Bronchial epithelial cell (primary cell): Measurements from ENCODE around the gene CFAP221. TPM values are rescaled to one million over a fixed set of nuclear protein-coding genes. Genes with fewer than 3 reads are reported as not detected.
"Not testable (repeated sequence)": the region's sequence is repeated elsewhere in the genome, so short reads cannot be mapped to it uniquely, and the experiment has no call there.

Source experiments
- DNase-seq: peaks from one replicate; pipeline ENCODE4 v3.0.0-alpha.2; 2010; ENCODE audit warnings: low read depth
- FAIRE-seq: peaks from 2 replicates; lab custom pipeline; 2011; peaks lifted over from hg19 to GRCh38; lab: Jason Lieb, UNC
- H3K27me3 ChIP-seq: 2 replicates; pipeline ENCODE4 v1.5.1; 2011; ENCODE audit warnings: low read length; ENCODE audit not compliant: control insufficient read depth, insufficient read depth
- H3K36me3 ChIP-seq: 2 replicates; pipeline ENCODE4 v1.5.1; 2011; ENCODE audit warnings: low read length; ENCODE audit not compliant: control insufficient read depth, insufficient read depth
- H3K4me3 ChIP-seq: 2 replicates; pipeline ENCODE4 v1.5.1; 2011; ENCODE audit warnings: mild to moderate bottlenecking, low read depth, low read length, control low read depth
- total RNA-seq: library from RNA; depleted of rRNA; stranded (reverse); fragments of >200 nt; gene quantifications from 2 replicates; pipeline ENCODE4 v1.2.1, GENCODE V29; 2014
- TF ChIP-seq, protein P1 (sequence below): IDR thresholded peaks from 2 replicates; pipeline ENCODE4 v1.5.1; 2011; ENCODE audit warnings: mild to moderate bottlenecking, moderate library complexity, low read length, control low read depth, inconsistent platforms; ENCODE audit not compliant: insufficient read depth, severe bottlenecking

Gene CFAP221
- total RNA-seq, 1 donor from 2014 or later = 0.26 TPM

DNA sequence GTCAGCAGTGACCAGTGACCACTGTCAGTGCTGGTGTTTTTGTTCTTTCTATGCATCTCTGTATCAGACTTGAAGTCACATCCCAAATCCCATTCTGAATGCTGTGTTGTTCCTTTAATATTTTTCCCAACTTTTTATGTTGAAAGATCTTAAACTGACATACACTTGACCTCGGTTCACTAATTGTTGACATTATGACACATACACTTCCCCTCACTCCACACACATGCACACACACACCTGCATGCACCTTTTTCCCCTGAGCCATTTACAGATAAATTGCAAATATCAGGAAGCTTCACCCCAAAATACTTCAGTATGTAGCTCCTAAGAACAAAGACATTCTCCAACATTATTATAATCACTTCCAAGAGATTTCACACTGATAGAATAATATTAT, 62.4 kb downstream of the CFAP221 start:
- FAIRE-seq = no peak
- peak; percentile 52 for DNase-seq
- Histone ChIP-seq H3K27me3 (no peaks in the 10 kb centered on the region), H3K36me3 (no peaks in the 10 kb centered on the region), H3K4me3 (no peak overlapping the region)
- TF ChIP-seq, protein P1, sequence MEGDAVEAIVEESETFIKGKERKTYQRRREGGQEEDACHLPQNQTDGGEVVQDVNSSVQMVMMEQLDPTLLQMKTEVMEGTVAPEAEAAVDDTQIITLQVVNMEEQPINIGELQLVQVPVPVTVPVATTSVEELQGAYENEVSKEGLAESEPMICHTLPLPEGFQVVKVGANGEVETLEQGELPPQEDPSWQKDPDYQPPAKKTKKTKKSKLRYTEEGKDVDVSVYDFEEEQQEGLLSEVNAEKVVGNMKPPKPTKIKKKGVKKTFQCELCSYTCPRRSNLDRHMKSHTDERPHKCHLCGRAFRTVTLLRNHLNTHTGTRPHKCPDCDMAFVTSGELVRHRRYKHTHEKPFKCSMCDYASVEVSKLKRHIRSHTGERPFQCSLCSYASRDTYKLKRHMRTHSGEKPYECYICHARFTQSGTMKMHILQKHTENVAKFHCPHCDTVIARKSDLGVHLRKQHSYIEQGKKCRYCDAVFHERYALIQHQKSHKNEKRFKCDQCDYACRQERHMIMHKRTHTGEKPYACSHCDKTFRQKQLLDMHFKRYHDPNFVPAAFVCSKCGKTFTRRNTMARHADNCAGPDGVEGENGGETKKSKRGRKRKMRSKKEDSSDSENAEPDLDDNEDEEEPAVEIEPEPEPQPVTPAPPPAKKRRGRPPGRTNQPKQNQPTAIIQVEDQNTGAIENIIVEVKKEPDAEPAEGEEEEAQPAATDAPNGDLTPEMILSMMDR = no peak

- TF ChIP-seq, protein P1 = no peak
- no peak for DNase-seq
- H3K36me3 ChIP-seq = no peaks in the 10 kb centered on the region
- no peak for FAIRE-seq
- H3K4me3 ChIP-seq = no peak overlapping the region
- no peaks in the 10 kb centered on the region for H3K27me3 ChIP-seq
Measured at GRCh38 chr2:119608553-119608952, 64.3 kb downstream of the CFAP221 start.

DNA sequence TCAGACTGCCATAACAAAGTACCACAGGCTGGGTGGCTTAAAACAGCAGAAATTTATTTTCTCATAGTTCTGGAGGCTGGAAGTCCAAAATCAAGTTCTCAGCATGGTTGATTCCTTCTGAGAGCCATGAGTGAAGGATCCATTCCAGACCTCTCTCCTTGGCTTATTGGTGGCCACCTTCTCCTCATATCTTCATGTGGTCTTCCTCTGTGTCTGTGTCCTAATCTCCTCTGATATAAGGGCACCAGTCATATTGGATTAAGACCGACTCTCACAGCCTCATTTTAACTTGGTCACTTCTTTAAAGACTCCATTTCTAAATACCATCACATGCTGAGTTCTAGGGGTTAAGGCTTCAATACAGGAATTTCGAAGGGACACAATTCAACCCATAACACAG, 65.1 kb downstream of the CFAP221 start:
- FAIRE-seq (no peak), DNase-seq (no peak)
- TF ChIP-seq, protein P1 = no peak
- Histone ChIP-seq H3K4me3 (no peak overlapping the region), H3K27me3 (no peaks in the 10 kb centered on the region), H3K36me3 (no peaks in the 10 kb centered on the region)

DNA sequence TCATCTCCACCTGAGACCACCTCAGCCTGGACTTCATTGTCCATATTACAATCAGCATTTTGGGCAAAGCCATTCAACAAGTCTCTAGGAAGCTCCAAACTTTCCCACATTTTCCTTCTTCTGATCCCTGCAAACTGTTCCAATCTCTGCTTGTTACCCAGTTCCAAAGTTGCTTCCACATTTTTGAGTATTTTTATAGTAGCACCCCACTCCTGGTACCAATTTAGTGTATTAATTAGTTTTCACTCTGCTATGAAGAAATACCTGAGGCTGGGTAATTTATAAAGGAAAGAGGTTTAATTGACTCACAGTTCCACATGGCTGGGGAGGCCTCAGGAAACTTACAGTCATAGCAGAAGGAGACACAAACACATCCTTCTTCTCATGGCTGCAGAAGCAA, 69.9 kb downstream of the CFAP221 start:
- not testable (repeated sequence) for H3K27me3 ChIP-seq, H3K4me3 ChIP-seq, DNase-seq, FAIRE-seq, H3K36me3 ChIP-seq

DNA sequence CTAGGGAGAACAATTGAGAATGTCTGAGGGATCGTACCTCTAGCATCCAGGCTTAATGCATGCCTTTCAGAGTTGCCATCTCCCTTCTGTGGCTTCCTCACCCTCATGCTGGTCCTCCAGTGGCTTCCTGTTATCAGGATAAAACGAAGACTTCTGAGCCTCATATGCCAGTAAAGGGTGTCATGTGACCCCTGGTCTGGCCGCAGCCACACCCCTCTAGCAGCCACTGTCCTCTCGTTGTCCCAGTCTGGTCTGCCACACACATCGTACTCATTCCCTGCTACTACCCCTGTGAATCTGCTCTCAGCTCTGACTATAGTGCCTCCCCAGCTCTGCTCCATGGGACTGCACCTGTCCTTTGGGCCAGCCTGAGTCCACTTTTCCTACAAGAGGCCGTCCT, 72.2 kb downstream of the CFAP221 start:
- TF ChIP-seq, protein P1 = no peak
- FAIRE-seq (no peak), DNase-seq (no peak)
- no peak overlapping the region for H3K4me3 ChIP-seq
- H3K27me3 ChIP-seq = no peaks in the 10 kb centered on the region
- no peaks in the 10 kb centered on the region for H3K36me3 ChIP-seq

GRCh38 chr2:119617455-119617854, 73.2 kb downstream of the CFAP221 start:
- FAIRE-seq = no peak

DNA sequence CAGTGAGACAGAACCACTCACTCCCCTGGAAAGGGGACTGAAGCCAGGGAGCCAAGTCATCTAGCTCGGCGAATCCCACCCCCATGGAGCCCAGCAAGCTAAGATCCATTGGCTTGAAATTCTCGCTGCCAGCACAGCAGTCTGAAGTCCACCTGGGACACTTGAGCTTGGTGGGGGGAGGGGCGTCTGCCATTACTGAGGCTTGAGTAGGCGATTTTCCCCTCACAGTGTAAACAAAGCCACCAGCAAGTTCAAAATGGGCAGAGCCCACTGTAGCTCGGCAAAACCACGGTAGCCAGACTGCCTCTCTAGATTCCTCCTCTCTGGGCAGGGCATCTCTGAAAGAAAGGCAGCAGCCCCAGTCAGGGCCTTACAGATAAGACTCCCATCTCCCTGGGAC, 74.5 kb downstream of the CFAP221 start:
- H3K36me3 ChIP-seq, DNase-seq, FAIRE-seq, H3K4me3 ChIP-seq, H3K27me3 ChIP-seq: not testable (repeated sequence)

More at GRCh38 chr2:119617455-119617854, 73.2 kb downstream of the CFAP221 start:
- no peak for DNase-seq
- Histone ChIP-seq H3K4me3 (no peak overlapping the region), H3K36me3 (no peaks in the 10 kb centered on the region), H3K27me3 (no peaks in the 10 kb centered on the region)
- TF ChIP-seq, protein P1 = no peak
